GM19035 (cell line): Measurements from ENCODE around the gene ARL14EP.

Experiments used
- ATAC-seq: cut with Tn5 transposase; IDR thresholded peaks from one replicate; pipeline ENCODE4 v1.9.1; 2021; ENCODE audit not compliant: unreplicated experiment

Gene ARL14EP

GRCh38 chr11:30368394-30368793 is 45.5 kb downstream of the ARL14EP start:
- ATAC-seq, result no peak

- no peak for ATAC-seq
These were observed 47.3 kb downstream of the ARL14EP start for GRCh38 chr11:30370164-30370563.

GRCh38 chr11:30377347-30377746 is 54.4 kb downstream of the ARL14EP start:
- ATAC-seq, result no peak

- ATAC-seq, result no peak
These were observed 57.9 kb downstream of the ARL14EP start for GRCh38 chr11:30380846-30381245.

GRCh38 chr11:30381879-30382278 is 59.0 kb downstream of the ARL14EP start:
- ATAC-seq, result no peak
